ENCODE measurements around the gene TLCD3A. TPM values are rescaled to one million over a fixed set of nuclear protein-coding genes. Genes with fewer than 3 reads are reported as not detected.

The TLCD3A gene
- total and polyA plus RNA-seq, 2 of the 4 experiments (the other 2 are of a cell fraction): 15.2 to 35.0 TPM

Other genes starting within 250 kb of the TLCD3A start
- gene VPS53, start 17.8 kb upstream of the TLCD3A start, total RNA-seq (2012; rRNA removed): 31.0 and 32.8 TPM in 2 replicates
- gene VPS53, start 17.8 kb upstream of the TLCD3A start, polyA plus RNA-seq (2012; rRNA removed): 19.3 and 23.4 TPM in 2 replicates
- 13.9 and 16.5 TPM in 2 replicates for gene GEMIN4, start 19.7 kb downstream of the TLCD3A start, total RNA-seq (2012; rRNA removed)
- gene GEMIN4, start 19.7 kb downstream of the TLCD3A start, polyA plus RNA-seq (2012; rRNA removed): 18.3 and 20.4 TPM in 2 replicates
- gene GLOD4, start 49.7 kb downstream of the TLCD3A start, total RNA-seq (2012; rRNA removed): 26.3 and 41.1 TPM in 2 replicates
- 26.5 and 36.7 TPM in 2 replicates for gene GLOD4, start 49.7 kb downstream of the TLCD3A start, polyA plus RNA-seq (2012; rRNA removed)
- 15.2 and 16.1 TPM in 2 replicates for gene MRM3, start 49.8 kb downstream of the TLCD3A start, total RNA-seq (2012; rRNA removed)
- 8.9 and 9.0 TPM in 2 replicates for gene MRM3, start 49.8 kb downstream of the TLCD3A start, polyA plus RNA-seq (2012; rRNA removed)
- 52.5 and 52.8 TPM in 2 replicates for gene NXN, start 247.2 kb downstream of the TLCD3A start, total RNA-seq (2012; rRNA removed)
- gene NXN, start 247.2 kb downstream of the TLCD3A start, polyA plus RNA-seq (2012; rRNA removed): 116 and 120 TPM in 2 replicates